ENCODE measurements around the gene NDNF.

- TF ChIP-seq, protein P1, sequence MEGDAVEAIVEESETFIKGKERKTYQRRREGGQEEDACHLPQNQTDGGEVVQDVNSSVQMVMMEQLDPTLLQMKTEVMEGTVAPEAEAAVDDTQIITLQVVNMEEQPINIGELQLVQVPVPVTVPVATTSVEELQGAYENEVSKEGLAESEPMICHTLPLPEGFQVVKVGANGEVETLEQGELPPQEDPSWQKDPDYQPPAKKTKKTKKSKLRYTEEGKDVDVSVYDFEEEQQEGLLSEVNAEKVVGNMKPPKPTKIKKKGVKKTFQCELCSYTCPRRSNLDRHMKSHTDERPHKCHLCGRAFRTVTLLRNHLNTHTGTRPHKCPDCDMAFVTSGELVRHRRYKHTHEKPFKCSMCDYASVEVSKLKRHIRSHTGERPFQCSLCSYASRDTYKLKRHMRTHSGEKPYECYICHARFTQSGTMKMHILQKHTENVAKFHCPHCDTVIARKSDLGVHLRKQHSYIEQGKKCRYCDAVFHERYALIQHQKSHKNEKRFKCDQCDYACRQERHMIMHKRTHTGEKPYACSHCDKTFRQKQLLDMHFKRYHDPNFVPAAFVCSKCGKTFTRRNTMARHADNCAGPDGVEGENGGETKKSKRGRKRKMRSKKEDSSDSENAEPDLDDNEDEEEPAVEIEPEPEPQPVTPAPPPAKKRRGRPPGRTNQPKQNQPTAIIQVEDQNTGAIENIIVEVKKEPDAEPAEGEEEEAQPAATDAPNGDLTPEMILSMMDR (IDR thresholded peaks at IDR 0.05): no peak
- no peak for TF ChIP-seq POLR2A (IDR thresholded peaks at IDR 0.05)
Measured at GRCh38 chr4:121100093-121100775, 27.9 kb upstream of the NDNF start.
